CD4-positive, alpha-beta T cell (primary cell): Measurements from ENCODE around the gene OR6X1. TPM values are rescaled to one million over a fixed set of nuclear protein-coding genes. Genes with fewer than 3 reads are reported as not detected.

Experiments used
- ATAC-seq: fragments of 200-7000 bp; cut with Tn5 transposase; one replicate; pipeline ENCODE4 v1.10.0; 2022; ENCODE audit warnings: mild to moderate bottlenecking; ENCODE audit not compliant: poor library complexity
- CTCF ChIA-PET: fragments of 350-600 bp; sonication (Branson Sonifier 250); formaldehyde crosslinking; loops from one replicate; lab custom pipeline; 2021; ENCODE audit warnings: antibody characterized with exemption, inconsistent platforms; lab: Charles Lee
- POLR2A ChIA-PET: fragments of 350-600 bp; sonication (Branson Sonifier 250); formaldehyde crosslinking; loops from one replicate; lab custom pipeline; 2021; ENCODE audit warnings: antibody characterized with exemption, inconsistent platforms; lab: Charles Lee
- DNase-seq, 14 experiments: peaks; one replicate each; pipeline ENCODE4 v3.0.0-alpha.2; 2013 to 2020; ENCODE audit warnings: mixed read lengths in 2 of 14
- H3K27ac ChIP-seq, 2 donors: one replicate each; pipeline versions ENCODE4 v1.5.1 to v1.7.0; 2013; ENCODE audit warnings: low read length in 2 of 2, low read depth in 1 of 2, mild to moderate bottlenecking in 1 of 2
- H3K27me3 ChIP-seq, 2 experiments: 1 replicate in 1 of 2; 2 replicates in 1 of 2; pipeline versions ENCODE4 v1.6.1 to v1.7.0; 2013; ENCODE audit warnings: low read length in 2 of 2, control low read depth in 1 of 2, mild to moderate bottlenecking in 1 of 2, moderate library complexity in 1 of 2; ENCODE audit not compliant: insufficient read depth in 2 of 2, control insufficient read depth in 1 of 2
- H3K36me3 ChIP-seq: one replicate; pipeline ENCODE4 v1.6.1; 2013; ENCODE audit warnings: low read length, control low read depth; ENCODE audit not compliant: insufficient read depth
- H3K4me1 ChIP-seq: one replicate; pipeline ENCODE4 v1.6.1; 2013; ENCODE audit warnings: low read length, control low read depth; ENCODE audit not compliant: insufficient read depth
- H3K4me3 ChIP-seq: one replicate; pipeline ENCODE4 v1.5.1; 2013; ENCODE audit warnings: mild to moderate bottlenecking, low read length, moderate library complexity
- H3K9me3 ChIP-seq, 2 experiments: 1 replicate in 1 of 2; 2 replicates in 1 of 2; pipeline versions ENCODE4 v1.6.1 to v1.7.0; 2013; ENCODE audit warnings: low read length in 2 of 2, mild to moderate bottlenecking in 2 of 2, control low read depth in 1 of 2, moderate library complexity in 1 of 2; ENCODE audit not compliant: control insufficient read depth in 1 of 2, insufficient read depth in 1 of 2
- H3K27ac Mint-ChIP-seq: one replicate; pipeline ENCODE4 v1.8.0; 2020; ENCODE audit warnings: mixed read lengths
- H3K27me3 Mint-ChIP-seq: one replicate; pipeline ENCODE4 v1.8.0; 2021; ENCODE audit warnings: mixed read lengths
- H3K36me3 Mint-ChIP-seq: one replicate; pipeline ENCODE4 v1.8.0; 2021; ENCODE audit warnings: low read depth, mixed read lengths
- H3K4me1 Mint-ChIP-seq: one replicate; pipeline ENCODE4 v1.8.0; 2021; ENCODE audit warnings: low read depth, mixed read lengths
- H3K4me3 Mint-ChIP-seq: one replicate; pipeline ENCODE4 v1.8.0; 2020; ENCODE audit warnings: mild to moderate bottlenecking, mixed read lengths
- H3K9me3 Mint-ChIP-seq: one replicate; pipeline ENCODE4 v1.8.0; 2020; ENCODE audit warnings: mixed read lengths
- CTCF ChIP-seq: fragments of 200-600 bp; IDR thresholded peaks from one replicate; pipeline ENCODE4 v1.8.0; 2022; ENCODE audit warnings: antibody characterized with exemption, mild to moderate bottlenecking
- intact Hi-C, 2 experiments: fragments of 100-400 bp; cut with DNase I in 1 of 2; cut with micrococcal nuclease in 1 of 2; formaldehyde crosslinking; loops; one replicate each; pipeline versions ENCODE4 v1.15.1 to v1.9.0; 2023 to 2025; cut with DNase I, micrococcal nuclease
- polyA plus RNA-seq, 2 donors: library from polyadenylated mRNA; unstranded; fragments of 120-200 nt; gene quantifications; one replicate each; pipeline ENCODE4 v1.2.1, GENCODE V29; 2013
- total RNA-seq, 174 experiments: library from RNA in 2 of 174; stranded (reverse) in 2 of 174; gene quantifications; one replicate each; pipeline ENCODE4 v1.2.3 and lab custom pipeline; 2021 to 2026

OR6X1 gene
- not detected for total RNA-seq
- not detected for polyA plus RNA-seq (2013, experiment 1 of 2)
- polyA plus RNA-seq (2013, experiment 2 of 2): not detected
- total RNA-seq (lab: John Stamatoyannopoulos, UW): 0 to 0.04 (median 0) reads per million in 172 experiments

DNA sequence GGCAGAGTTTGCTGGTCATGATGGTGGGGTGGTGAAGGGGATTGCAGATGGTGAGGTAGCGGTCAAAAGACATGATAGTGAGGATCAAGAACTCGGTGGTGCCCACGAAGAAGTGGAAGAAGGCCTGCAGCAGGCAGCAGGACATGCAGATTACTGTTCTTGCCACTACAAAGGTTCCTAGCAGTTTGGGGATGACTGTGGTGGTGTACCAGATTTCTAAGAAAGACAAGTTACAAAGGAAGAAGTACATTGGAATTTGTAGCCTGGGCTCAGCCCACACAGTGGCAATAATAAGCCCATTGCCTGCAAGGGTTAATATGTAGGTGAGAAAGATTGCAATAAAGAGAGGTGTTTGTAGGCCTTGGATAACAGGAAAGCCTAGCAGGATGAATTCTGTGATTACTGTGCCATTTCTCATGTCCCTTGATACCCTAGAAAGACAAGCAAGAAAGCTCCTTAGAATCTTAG lies at the start of gene OR6X1:
TSS of gene OR6X1 (minus strand) at position 418 of the 468 bp plus-strand sequence. CDS start at position 418, 0 bp downstream.
- ATAC-seq (no peak), DNase-seq (no peak)
- Histone ChIP-seq H3K4me3 (no peak within 1 kb of the TSS), H3K36me3 (no peaks in the 10 kb centered on the region), H3K27ac (no peak within 1 kb of the TSS), H3K4me1 (no peaks in the 10 kb centered on the region), H3K27me3 (peaks cover 0 to 3% of the 10 kb centered on the region in 2 experiments), H3K9me3 (no peaks in the 10 kb centered on the region)
- Mint-ChIP-seq H3K36me3 (no peaks in the 10 kb centered on the region), H3K27me3 (peaks cover 63% of the 10 kb centered on the region), H3K9me3 (no peaks in the 10 kb centered on the region), H3K4me3 (no peak within 1 kb of the TSS), H3K27ac (no peak within 1 kb of the TSS), H3K4me1 (no peaks in the 10 kb centered on the region)
- TF ChIP-seq CTCF: no peak
- intact Hi-C loops: no loop called here
- ChIA-PET POLR2A (no interaction called here), CTCF (no interaction called here)

GRCh38 chr11:123801765-123802164 lies 47.4 kb upstream of the OR6X1 start:
- H3K27me3 ChIP-seq: peaks cover 0 to under 1% of the 10 kb centered on the region in 2 experiments
- Mint-ChIP-seq H3K4me3 (no peak overlapping the region), H3K27ac (no peak overlapping the region), H3K4me1 (no peaks in the 10 kb centered on the region), H3K36me3 (no peaks in the 10 kb centered on the region), H3K27me3 (peaks cover 2% of the 10 kb centered on the region), H3K9me3 (no peaks in the 10 kb centered on the region)
- no peak for TF ChIP-seq CTCF
- CTCF ChIA-PET: no interaction called here
- POLR2A ChIA-PET: no interaction called here
- H3K4me1 ChIP-seq: no peaks in the 10 kb centered on the region
- ATAC-seq: no peak
- H3K27ac ChIP-seq: no peak overlapping the region
- no peak for DNase-seq
- no peaks in the 10 kb centered on the region for H3K9me3 ChIP-seq
- intact Hi-C loops: no loop called here
- H3K4me3 ChIP-seq: no peak overlapping the region
- H3K36me3 ChIP-seq: no peaks in the 10 kb centered on the region

GRCh38 chr11:123800036-123800435 lies 45.7 kb upstream of the OR6X1 start:
- no peaks in the 10 kb centered on the region for H3K27me3 Mint-ChIP-seq
- CTCF ChIA-PET: no interaction called here
- H3K4me1 Mint-ChIP-seq: no peaks in the 10 kb centered on the region
- intact Hi-C loops: no loop called here
- POLR2A ChIA-PET: no interaction called here
- no peak overlapping the region for H3K27ac ChIP-seq
- DNase-seq (no peak), ATAC-seq (no peak)
- no peaks in the 10 kb centered on the region for H3K9me3 Mint-ChIP-seq
- TF ChIP-seq CTCF: no peak
- H3K4me3 Mint-ChIP-seq: no peak overlapping the region
- H3K36me3 ChIP-seq: no peaks in the 10 kb centered on the region
- no peaks in the 10 kb centered on the region for H3K4me1 ChIP-seq
- H3K4me3 ChIP-seq: no peak overlapping the region
- H3K9me3 ChIP-seq: no peaks in the 10 kb centered on the region
- H3K36me3 Mint-ChIP-seq: no peaks in the 10 kb centered on the region
- no peaks in the 10 kb centered on the region for H3K27me3 ChIP-seq
- H3K27ac Mint-ChIP-seq: no peak overlapping the region
